ENCODE measurements around the gene IKBKG.
"Not testable (repeated sequence)": the region's sequence is repeated elsewhere in the genome, so short reads cannot be mapped to it uniquely, and the experiment has no call there.

DNA sequence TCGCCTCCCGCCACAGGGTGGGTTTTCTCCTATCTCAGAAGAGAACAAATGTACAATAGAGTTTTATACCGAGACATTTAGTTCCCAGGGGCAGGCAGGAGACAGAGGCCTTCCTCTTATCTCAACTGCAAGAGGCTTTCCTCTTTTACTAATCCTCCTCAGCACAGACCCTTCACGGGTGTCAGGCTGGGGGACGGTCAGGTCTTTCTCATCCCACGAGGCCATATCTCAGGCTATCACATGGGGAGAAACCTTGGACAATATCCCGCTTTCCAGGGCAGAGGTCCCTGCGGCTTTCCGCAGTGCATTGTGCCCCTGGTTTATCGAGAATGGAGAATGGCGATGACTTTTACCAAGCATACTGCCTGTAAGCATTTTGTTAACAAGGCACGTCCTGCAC, 61.4 kb downstream of the IKBKG start:
- TF ChIP-seq, protein P1, sequence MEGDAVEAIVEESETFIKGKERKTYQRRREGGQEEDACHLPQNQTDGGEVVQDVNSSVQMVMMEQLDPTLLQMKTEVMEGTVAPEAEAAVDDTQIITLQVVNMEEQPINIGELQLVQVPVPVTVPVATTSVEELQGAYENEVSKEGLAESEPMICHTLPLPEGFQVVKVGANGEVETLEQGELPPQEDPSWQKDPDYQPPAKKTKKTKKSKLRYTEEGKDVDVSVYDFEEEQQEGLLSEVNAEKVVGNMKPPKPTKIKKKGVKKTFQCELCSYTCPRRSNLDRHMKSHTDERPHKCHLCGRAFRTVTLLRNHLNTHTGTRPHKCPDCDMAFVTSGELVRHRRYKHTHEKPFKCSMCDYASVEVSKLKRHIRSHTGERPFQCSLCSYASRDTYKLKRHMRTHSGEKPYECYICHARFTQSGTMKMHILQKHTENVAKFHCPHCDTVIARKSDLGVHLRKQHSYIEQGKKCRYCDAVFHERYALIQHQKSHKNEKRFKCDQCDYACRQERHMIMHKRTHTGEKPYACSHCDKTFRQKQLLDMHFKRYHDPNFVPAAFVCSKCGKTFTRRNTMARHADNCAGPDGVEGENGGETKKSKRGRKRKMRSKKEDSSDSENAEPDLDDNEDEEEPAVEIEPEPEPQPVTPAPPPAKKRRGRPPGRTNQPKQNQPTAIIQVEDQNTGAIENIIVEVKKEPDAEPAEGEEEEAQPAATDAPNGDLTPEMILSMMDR (conservative IDR thresholded peaks at IDR 0.05; ENCODE audit: low read depth, low read length) = not testable (repeated sequence)
- not testable (repeated sequence) for TF ChIP-seq EZH2 (IDR thresholded peaks at IDR 0.05; ENCODE audit: low read length, unreplicated experiment)

Data from PC-3 (cell line).